ENCODE data around the gene PARP1. TPM values are rescaled to one million over a fixed set of nuclear protein-coding genes. Genes with fewer than 3 reads are reported as not detected.

The PARP1 gene
- total RNA-seq, 1 experiment from 2014 or later, result 157 TPM

DNA sequence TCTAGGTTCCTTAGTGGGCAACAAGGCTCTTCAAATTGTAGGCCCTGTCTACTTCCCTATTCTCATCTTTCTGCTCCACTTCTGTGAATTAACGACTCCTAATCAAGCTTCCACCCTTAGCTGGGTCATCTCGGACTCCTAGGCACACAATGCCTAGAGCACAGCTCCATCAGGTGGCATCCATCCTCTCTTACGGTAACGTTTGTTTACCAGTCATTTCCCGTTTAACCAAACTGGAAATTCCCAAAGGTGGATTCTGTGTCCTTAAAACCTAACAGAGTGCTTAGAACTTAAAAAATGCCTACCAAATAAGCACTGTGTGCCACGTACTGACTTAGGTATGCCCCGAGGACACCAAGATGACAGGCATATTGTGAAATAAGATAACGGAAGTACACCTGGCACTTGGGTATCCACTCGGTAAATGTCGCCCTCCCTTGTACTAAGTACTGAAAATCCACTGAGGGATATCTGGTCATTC is 1.5 kb downstream of the PARP1 start:
- TSS peak; percentile 54 for BruUV-seq (replicated peaks)
- ChIA-PET POLR2A (ENCODE audit: unreplicated experiment) (interaction anchor here (0.6 kb wide), 2 partner anchors 48 to 407 kb away, joined by 3 to 5 read pairs; partner anchors contain the start of gene SDE2), CTCF (interaction anchor here (0.5 to 1.0 kb wide), 5 partner anchors 153 to 1724 kb away, joined by 4 to 13 read pairs (median 6); no protein-coding TSS in a partner anchor)
- Histone ChIP-seq H3K9me2 (ENCODE audit: insufficient read depth) (no peaks in the 10 kb centered on the region), H3K4me2 (peak overlapping the region; percentile 84), H3F3A (ENCODE audit: insufficient read depth, low read depth) (peaks cover 13% of the 10 kb centered on the region; the same call in 1 of the 2 replicates), H3K36me3 (ENCODE audit: low read depth) (no peaks in the 10 kb centered on the region), H3K27me3 (ENCODE audit: insufficient read depth, low read depth) (no peaks in the 10 kb centered on the region), H3K79me2 (ENCODE audit: low read depth) (peaks cover 44% of the 10 kb centered on the region), H3K9me3 (ENCODE audit: insufficient read depth, low read depth) (no peaks in the 10 kb centered on the region), H3K27ac (no peak overlapping the region), H3K4me3 (peak overlapping the region; percentile 60; the same call in 1 of the 2 replicates), H2AFZ (no peak overlapping the region), H3K4me1 (replicated peaks; ENCODE audit: insufficient read depth) (peaks cover 33% of the 10 kb centered on the region), H4K20me1 (ENCODE audit: insufficient read depth) (peaks cover 10% of the 10 kb centered on the region; the same call in 1 of the 2 replicates)
- intact Hi-C loops (cut with micrococcal nuclease; ENCODE audit: unreplicated experiment), result loop anchor here (5.0 kb wide), 1 partner anchor 344 kb away; the partner anchor contains the start of gene H3-3A
- TF ChIP-seq EZH2 (IDR thresholded peaks at IDR 0.05; ENCODE audit: low read depth), result no peak
- TF ChIP-seq, protein P1, sequence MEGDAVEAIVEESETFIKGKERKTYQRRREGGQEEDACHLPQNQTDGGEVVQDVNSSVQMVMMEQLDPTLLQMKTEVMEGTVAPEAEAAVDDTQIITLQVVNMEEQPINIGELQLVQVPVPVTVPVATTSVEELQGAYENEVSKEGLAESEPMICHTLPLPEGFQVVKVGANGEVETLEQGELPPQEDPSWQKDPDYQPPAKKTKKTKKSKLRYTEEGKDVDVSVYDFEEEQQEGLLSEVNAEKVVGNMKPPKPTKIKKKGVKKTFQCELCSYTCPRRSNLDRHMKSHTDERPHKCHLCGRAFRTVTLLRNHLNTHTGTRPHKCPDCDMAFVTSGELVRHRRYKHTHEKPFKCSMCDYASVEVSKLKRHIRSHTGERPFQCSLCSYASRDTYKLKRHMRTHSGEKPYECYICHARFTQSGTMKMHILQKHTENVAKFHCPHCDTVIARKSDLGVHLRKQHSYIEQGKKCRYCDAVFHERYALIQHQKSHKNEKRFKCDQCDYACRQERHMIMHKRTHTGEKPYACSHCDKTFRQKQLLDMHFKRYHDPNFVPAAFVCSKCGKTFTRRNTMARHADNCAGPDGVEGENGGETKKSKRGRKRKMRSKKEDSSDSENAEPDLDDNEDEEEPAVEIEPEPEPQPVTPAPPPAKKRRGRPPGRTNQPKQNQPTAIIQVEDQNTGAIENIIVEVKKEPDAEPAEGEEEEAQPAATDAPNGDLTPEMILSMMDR (conservative IDR thresholded peaks at IDR 0.05), result no peak
- DNase-seq, result peak; percentile 33 to 83

DNA sequence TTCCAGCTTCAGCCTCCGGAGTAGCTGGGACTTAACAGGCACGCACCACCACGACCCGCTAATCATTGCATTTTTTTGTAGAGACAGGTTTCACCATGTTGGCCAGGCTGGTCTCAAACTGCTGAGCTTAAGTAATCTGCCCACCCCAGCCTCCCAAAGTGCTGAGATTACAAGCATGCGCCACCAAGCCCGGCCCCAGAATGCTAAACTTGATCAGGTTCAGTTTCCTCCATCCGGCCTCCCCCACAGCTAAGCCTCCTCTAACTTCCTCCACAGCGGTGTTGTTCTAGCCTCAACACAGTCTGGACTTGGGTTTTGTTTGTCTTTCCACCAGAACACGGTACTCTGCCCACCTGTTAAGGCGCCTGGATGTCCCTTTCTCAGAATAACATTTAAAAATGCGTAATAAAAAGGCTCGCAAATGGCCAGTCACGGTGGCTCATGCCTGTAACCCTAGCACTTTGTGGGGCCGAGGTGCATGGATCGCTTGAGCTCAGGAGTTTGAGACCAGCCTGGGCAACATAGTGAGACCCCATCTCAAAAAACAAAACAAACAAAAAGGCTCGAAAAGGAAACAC is 2.4 kb downstream of the PARP1 start:
- ChIA-PET POLR2A (ENCODE audit: unreplicated experiment) (no interaction called here), CTCF (interaction anchor here (0.7 kb wide), 1 partner anchor 1725 kb away, joined by 4 read pairs; no protein-coding TSS in a partner anchor)
- no peaks in the 10 kb centered on the region for H3K27me3 ChIP-seq (ENCODE audit: insufficient read depth, low read depth)
- no peak for TF ChIP-seq EZH2 (IDR thresholded peaks at IDR 0.05; ENCODE audit: low read depth)
- TF ChIP-seq, protein P1 (conservative IDR thresholded peaks at IDR 0.05), result no peak
- H3K4me3 ChIP-seq, result 0 out of 2 replicates have a peak overlapping the region, but pooled peaks have one; percentile 60
- H3K9me3 ChIP-seq (ENCODE audit: insufficient read depth, low read depth), result no peaks in the 10 kb centered on the region
- H3K4me2 ChIP-seq, result peak overlapping the region; percentile 84
- no peaks in the 10 kb centered on the region for H3K9me2 ChIP-seq (ENCODE audit: insufficient read depth)
- peaks cover 44% of the 10 kb centered on the region for H3K79me2 ChIP-seq (ENCODE audit: low read depth)
- DNase-seq, result no peak
- peaks cover 13% of the 10 kb centered on the region; the same call in 1 of the 2 replicates for H3F3A ChIP-seq (ENCODE audit: insufficient read depth, low read depth)
- H3K36me3 ChIP-seq (ENCODE audit: low read depth), result 0 out of 2 replicates have a peak, but pooled peaks cover 5% of the 10 kb centered on the region
- H3K4me1 ChIP-seq (replicated peaks; ENCODE audit: insufficient read depth), result peaks cover 33% of the 10 kb centered on the region
- no TSS peak for BruUV-seq (replicated peaks)
- no peak overlapping the region for H3K27ac ChIP-seq
- no peak overlapping the region for H2AFZ ChIP-seq
- H4K20me1 ChIP-seq (ENCODE audit: insufficient read depth), result peaks cover 10% of the 10 kb centered on the region; the same call in 1 of the 2 replicates
- intact Hi-C loops (cut with micrococcal nuclease; ENCODE audit: unreplicated experiment), result loop anchor here (5.0 kb wide), 1 partner anchor 343 kb away; the partner anchor contains the start of gene H3-3A

- H4K20me1 ChIP-seq (ENCODE audit: insufficient read depth), result peaks cover 10% of the 10 kb centered on the region; the same call in 1 of the 2 replicates
Observed at GRCh38 chr1:226404904-226405222, 3.0 kb downstream of the PARP1 start.

More at GRCh38 chr1:226404904-226405222, 3.0 kb downstream of the PARP1 start:
- TF ChIP-seq EZH2 (IDR thresholded peaks at IDR 0.05; ENCODE audit: low read depth), result no peak
- TF ChIP-seq, protein P1 (conservative IDR thresholded peaks at IDR 0.05), result no peak
- H3K27ac ChIP-seq, result no peak overlapping the region
- no peak overlapping the region for H2AFZ ChIP-seq
- 0 out of 2 replicates have a peak, but pooled peaks cover 5% of the 10 kb centered on the region for H3K36me3 ChIP-seq (ENCODE audit: low read depth)
- POLR2A ChIA-PET (ENCODE audit: unreplicated experiment), result no interaction called here
- CTCF ChIA-PET, result interaction anchor here (0.7 kb wide), 1 partner anchor 993 kb away, joined by 3 read pairs; no protein-coding TSS in a partner anchor
- no peaks in the 10 kb centered on the region for H3K9me2 ChIP-seq (ENCODE audit: insufficient read depth)
- H3F3A ChIP-seq (ENCODE audit: insufficient read depth, low read depth), result peaks cover 13% of the 10 kb centered on the region; the same call in 1 of the 2 replicates
- H3K79me2 ChIP-seq (ENCODE audit: low read depth), result peaks cover 44% of the 10 kb centered on the region
- H3K4me2 ChIP-seq, result no peak overlapping the region
- BruUV-seq (replicated peaks), result no TSS peak
- intact Hi-C loops (cut with micrococcal nuclease; ENCODE audit: unreplicated experiment), result loop anchor here (5.0 kb wide), 1 partner anchor 343 kb away; the partner anchor contains the start of gene H3-3A
- no peaks in the 10 kb centered on the region for H3K9me3 ChIP-seq (ENCODE audit: insufficient read depth, low read depth)
- H3K4me3 ChIP-seq, result no peak overlapping the region
- DNase-seq, result no peak
- H3K27me3 ChIP-seq (ENCODE audit: insufficient read depth, low read depth), result no peaks in the 10 kb centered on the region
- peaks cover 33% of the 10 kb centered on the region for H3K4me1 ChIP-seq (replicated peaks; ENCODE audit: insufficient read depth)

All from PC-9 (cell line).